Stimulated activated naive CD8-positive, alpha-beta T cell treated with anti-CD3 and anti-CD28 coated beads, Interleukin-15, amount 100 ng/mL, for 72 hours (primary cell): ENCODE results near the gene ZNF536.

Experiments
- ATAC-seq: fragments of 150-1000 bp; cut with Tn5 transposase; 2 replicates; pipeline ENCODE4 v1.10.0; 2021; ENCODE audit warnings: mild to moderate bottlenecking, moderate library complexity
- DNase-seq, 2 donors: peaks; one replicate each; pipeline ENCODE4 v3.0.0; 2021 to 2022
- H3K27ac Mint-ChIP-seq, 2 donors: one replicate each; pipeline ENCODE4 v1.8.0; 2022; ENCODE audit warnings: mild to moderate bottlenecking in 2 of 2, mixed read lengths in 2 of 2, moderate library complexity in 2 of 2
- H3K27me3 Mint-ChIP-seq: one replicate; pipeline ENCODE4 v1.8.0; 2022; ENCODE audit warnings: mixed read lengths
- H3K4me1 Mint-ChIP-seq: one replicate; pipeline ENCODE4 v1.8.0; 2022; ENCODE audit warnings: mild to moderate bottlenecking, mixed read lengths
- H3K4me3 Mint-ChIP-seq, 2 donors: one replicate each; pipeline ENCODE4 v1.8.0; 2022; ENCODE audit warnings: mild to moderate bottlenecking in 2 of 2, mixed read lengths in 2 of 2, moderate library complexity in 1 of 2
- H3K9me3 Mint-ChIP-seq, 2 donors: one replicate each; pipeline ENCODE4 v1.8.0; 2022; ENCODE audit warnings: mixed read lengths in 2 of 2

ZNF536 gene

DNA sequence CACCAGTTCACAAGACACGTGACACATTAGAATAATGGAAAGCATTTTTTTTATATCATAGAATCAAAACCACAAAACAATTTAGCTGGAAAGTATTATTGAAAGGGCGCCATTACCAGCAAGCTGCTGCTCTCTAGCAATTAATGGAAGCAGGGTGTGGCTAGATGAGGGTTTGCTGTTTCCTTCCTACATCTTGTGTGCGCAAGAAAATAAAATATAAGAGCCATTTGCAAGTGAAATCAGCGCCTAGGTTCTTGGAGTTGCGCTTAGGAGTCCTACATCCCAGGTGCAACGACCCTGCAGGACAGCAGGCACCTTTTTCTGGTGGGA lies 140.9 kb downstream of the ZNF536 start:
- Mint-ChIP-seq H3K4me3 (no peak overlapping the region), H3K27me3 (no peaks in the 10 kb centered on the region), H3K9me3 (no peaks in the 10 kb centered on the region), H3K4me1 (no peaks in the 10 kb centered on the region), H3K27ac (no peak overlapping the region)
- DNase-seq: no peak
- ATAC-seq: no peak

DNA sequence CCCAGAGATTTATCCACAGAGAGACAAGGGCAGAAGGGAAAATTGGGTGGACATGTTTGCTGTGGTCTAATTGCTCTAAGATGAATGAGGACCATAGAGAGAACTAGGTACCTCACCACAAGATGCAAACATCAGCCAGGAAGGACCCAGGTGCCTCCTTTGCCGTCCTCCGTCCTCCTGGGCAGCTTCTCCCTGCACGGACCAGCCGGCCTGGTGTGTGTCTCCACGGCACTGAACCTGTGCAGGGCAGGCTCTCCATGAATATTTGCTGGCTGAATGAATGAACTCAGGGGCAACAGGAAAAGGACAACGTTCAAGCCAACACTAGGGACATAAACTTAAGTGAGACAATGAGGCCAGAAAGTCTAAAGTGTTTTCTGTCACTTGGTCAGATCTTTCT lies 143.9 kb downstream of the ZNF536 start:
- no peak overlapping the region for H3K4me3 Mint-ChIP-seq
- DNase-seq (no peak), ATAC-seq (no peak)
- no peak overlapping the region for H3K27ac Mint-ChIP-seq
- H3K9me3 Mint-ChIP-seq: no peaks in the 10 kb centered on the region
- H3K27me3 Mint-ChIP-seq: no peaks in the 10 kb centered on the region
- no peaks in the 10 kb centered on the region for H3K4me1 Mint-ChIP-seq

DNA sequence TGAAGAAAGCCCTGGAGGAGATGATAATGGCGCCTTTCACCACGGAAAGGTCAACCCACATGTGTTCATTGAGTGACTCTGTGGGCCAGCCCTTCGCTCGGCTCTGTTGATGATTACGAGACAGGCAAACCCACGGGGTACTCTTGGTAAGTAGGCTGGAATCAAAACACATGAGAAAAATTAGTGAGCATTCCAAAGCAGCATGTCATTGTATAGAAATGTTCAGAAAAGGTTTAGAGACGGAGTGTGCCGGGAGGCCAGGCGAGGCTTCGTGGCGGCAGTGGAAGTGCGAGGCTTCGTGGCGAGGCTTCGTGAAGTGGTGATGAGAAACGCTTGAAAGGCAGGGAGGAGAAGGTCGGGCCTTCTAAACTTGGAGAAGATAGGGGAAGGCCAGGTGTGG lies 144.3 kb downstream of the ZNF536 start:
- H3K27ac Mint-ChIP-seq: no peak overlapping the region
- H3K4me3 Mint-ChIP-seq: no peak overlapping the region
- H3K4me1 Mint-ChIP-seq: no peaks in the 10 kb centered on the region
- no peaks in the 10 kb centered on the region for H3K27me3 Mint-ChIP-seq
- ATAC-seq: no peak
- DNase-seq: no peak
- no peaks in the 10 kb centered on the region for H3K9me3 Mint-ChIP-seq

DNA sequence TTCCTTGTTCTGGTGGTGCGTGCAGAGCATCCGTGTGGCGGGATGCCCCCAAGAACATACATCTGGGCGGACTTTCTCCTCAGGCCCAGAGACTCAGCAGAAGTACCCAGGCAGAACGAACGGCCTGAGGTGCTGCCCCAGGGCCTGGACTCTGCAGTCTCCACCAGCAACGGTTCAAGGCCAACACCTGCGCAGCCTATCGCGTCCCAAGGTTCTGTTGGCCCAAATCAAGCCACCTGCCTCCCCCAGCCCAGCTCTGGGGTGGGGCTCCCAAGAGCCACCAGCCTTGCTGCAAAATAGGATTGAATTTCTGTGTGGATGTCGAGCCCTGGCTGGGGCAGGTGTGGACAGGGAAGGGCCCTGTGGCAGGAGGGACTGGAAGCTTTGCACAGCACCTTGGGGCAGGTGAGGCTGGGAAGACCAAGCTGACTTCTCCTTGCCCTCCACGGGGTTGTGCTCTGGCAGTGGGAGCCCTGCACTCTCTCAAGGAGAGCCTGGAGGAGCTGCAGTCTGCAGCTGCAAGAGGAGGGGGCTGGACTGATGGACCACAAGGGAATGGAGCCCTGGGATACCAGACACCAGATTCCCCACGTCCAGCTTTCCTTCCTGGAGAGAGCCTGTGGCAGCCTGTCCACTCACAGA lies 146.9 kb downstream of the ZNF536 start:
- Mint-ChIP-seq H3K27ac (no peak overlapping the region), H3K4me1 (no peaks in the 10 kb centered on the region), H3K4me3 (no peak overlapping the region), H3K9me3 (no peaks in the 10 kb centered on the region), H3K27me3 (no peaks in the 10 kb centered on the region)
- ATAC-seq (no peak), DNase-seq (no peak)

DNA sequence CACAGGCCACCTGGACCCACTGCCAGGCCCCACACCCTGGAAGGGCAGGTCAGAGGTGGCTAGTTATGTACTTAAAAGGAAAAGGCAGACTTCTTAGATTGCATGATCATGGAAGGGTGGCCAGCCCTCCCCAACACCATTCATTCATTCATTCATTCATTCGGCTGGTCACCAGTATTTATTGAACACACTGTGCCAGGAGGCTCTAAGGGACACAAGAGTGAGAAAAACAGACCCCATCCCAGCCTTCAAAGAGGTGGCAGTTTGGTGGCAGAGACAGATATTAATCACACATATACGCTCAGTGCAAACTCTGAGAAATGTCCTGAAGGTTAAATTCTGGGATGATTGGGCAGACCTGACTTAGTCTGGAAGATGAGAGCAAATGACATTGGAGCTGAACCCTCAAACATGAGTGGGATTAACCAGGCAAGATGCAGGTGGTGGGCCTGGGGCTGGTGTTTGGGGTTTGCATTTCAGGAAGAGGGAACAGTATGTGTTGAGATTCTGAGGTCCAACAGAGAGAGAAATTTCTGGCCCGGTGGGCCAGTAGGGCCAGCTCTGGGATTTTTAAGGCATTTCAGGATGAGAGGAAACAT lies 147.5 kb downstream of the ZNF536 start:
- DNase-seq (no peak), ATAC-seq (no peak)
- Mint-ChIP-seq H3K27ac (no peak overlapping the region), H3K27me3 (no peaks in the 10 kb centered on the region), H3K4me1 (no peaks in the 10 kb centered on the region), H3K4me3 (no peak overlapping the region), H3K9me3 (no peaks in the 10 kb centered on the region)

DNA sequence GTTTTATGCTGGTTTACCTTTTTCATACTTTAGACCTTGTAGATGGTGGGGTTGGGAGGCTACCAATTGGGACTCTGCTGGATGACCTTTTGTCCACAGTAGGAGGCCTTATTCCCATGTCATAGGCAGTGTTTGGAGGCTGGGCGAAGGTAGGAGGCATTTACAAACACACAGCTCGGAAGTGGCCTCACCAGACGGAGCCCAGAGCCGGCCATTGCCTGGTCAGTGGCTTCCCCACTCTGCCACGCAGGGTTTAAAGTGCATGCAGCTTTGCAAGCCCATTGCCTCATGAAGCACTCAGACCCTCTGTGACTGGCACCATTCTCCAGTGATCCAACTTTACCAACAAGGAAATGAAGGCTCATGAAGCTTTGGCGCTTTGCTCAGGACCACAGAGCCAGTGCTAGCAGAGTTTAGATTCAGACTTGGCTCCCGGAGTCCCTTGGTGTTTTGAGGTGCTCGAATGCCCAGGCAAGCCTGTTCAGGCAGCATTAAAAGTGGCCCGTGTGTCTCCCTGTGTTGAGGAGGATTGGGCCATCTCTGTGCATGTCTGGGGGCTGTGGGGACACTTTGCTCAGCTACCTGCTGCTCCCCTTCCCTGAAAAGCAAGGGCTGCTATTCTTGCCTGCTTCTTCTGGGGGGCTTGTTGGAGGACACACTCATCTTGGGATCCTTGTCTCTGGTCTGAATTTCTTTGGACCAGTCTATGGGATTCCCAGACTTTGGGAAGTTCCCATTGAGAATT lies 148.7 kb downstream of the ZNF536 start:
- H3K4me3 Mint-ChIP-seq: no peak overlapping the region
- no peaks in the 10 kb centered on the region for H3K4me1 Mint-ChIP-seq
- no peak overlapping the region for H3K27ac Mint-ChIP-seq
- ATAC-seq (no peak), DNase-seq (no peak)
- no peaks in the 10 kb centered on the region for H3K9me3 Mint-ChIP-seq
- H3K27me3 Mint-ChIP-seq: no peaks in the 10 kb centered on the region

DNA sequence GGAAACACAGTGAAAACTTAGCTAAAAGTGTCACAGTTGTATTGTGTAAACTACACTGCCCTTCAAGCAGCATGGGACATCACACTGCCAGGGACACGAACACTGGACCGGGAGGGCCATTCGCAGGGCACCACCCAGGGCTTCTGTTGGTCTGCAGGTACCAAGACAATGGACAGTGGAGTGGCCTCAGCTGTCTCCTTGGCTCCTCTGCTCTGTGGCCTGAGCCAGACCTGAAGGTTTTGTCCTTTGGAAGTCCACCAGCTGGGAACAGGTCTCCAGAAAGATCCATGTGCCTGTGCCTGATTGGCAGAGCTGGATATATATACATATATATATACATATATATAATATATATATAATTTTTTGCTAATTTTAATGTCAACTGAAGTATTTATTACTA lies 149.8 kb downstream of the ZNF536 start:
- Mint-ChIP-seq H3K9me3 (no peaks in the 10 kb centered on the region), H3K27me3 (no peaks in the 10 kb centered on the region), H3K27ac (no peak overlapping the region), H3K4me1 (no peaks in the 10 kb centered on the region), H3K4me3 (no peak overlapping the region)
- no peak for DNase-seq
- ATAC-seq: no peak

DNA sequence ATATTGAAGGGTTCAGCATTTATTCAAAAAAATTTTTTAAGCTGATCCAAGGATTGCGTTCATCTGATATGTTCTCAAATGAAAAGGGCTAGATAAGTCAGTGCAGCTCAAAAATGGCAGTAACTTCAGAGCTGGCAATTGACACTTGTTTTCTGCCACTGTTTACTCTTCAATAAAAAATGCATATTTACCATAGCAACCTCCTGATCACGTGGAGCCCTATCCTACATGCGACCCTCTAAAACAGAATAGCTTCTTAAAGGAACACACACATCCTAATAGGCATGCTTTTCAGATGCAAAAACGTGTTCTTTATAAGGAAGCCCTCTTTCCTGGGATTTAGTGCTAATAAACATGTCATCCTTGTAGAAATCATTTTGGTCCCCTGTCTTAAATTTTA lies 150.2 kb downstream of the ZNF536 start:
- Mint-ChIP-seq H3K4me3 (no peak overlapping the region), H3K27me3 (no peaks in the 10 kb centered on the region), H3K27ac (no peak overlapping the region), H3K4me1 (no peaks in the 10 kb centered on the region), H3K9me3 (no peaks in the 10 kb centered on the region)
- ATAC-seq: no peak
- DNase-seq: no peak

DNA sequence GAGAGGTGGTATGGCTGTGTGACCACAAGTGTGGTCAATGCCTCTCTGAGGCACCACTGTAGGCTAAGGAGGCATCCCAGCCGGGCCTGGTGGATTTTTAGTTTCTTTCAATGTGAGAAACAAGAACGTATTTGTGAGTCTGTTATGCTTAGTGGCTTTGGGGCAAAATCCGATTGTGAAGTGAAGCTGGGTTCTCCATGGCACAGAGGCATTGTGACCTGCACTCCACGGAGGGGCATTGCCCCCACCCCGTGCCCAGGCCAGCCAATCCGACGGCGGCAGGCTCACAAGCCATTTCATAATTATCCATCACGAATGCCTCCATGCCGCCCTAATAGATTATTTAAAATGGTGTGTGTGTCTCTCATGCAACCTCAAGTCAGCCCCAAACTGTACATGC lies 151.6 kb downstream of the ZNF536 start:
- Mint-ChIP-seq H3K4me1 (no peaks in the 10 kb centered on the region), H3K4me3 (no peak overlapping the region), H3K9me3 (no peaks in the 10 kb centered on the region), H3K27me3 (no peaks in the 10 kb centered on the region), H3K27ac (no peak overlapping the region)
- no peak for DNase-seq
- no peak for ATAC-seq

DNA sequence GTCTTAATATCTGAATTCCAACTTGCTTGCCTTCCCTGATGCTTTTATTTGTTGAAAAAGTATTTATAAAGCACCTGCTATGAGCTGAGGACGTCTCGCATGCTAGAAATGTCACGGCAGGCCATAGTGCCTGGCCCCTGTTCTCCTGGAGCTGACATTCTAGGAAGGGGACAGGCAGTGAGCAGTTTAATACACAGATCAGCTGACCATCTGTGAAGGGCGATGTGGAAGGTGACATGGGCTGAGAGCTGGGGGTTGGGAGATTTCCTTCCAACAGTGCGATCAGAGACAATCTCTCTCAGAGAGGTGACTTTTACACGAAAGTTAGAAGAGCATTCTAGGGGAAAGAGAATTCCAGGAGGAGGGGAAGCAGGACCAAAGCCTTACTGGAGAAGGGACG lies 153.2 kb downstream of the ZNF536 start:
- Mint-ChIP-seq H3K27me3 (no peaks in the 10 kb centered on the region), H3K4me1 (no peaks in the 10 kb centered on the region), H3K27ac (no peak overlapping the region), H3K9me3 (no peaks in the 10 kb centered on the region), H3K4me3 (no peak overlapping the region)
- ATAC-seq (no peak), DNase-seq (no peak)

DNA sequence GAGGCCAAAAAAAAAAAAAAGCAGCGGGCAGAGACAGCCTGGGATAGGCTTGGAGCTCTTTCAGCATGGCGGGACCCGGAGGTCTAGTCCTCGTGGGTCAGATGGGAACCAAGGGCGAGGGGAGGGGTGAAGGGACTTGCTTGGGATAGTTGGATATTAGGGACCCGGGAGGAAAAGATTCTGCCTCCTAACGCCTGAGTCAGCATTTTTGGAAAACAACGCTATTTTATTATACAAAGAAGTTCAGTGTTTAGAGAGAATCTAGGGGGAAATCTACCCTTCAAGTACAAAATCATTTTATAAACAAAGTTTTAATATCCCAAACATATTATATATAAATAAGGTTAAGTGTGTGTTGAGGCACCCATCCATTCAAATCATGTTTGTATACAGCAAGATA lies 156.7 kb downstream of the ZNF536 start:
- no peak for DNase-seq

DNA sequence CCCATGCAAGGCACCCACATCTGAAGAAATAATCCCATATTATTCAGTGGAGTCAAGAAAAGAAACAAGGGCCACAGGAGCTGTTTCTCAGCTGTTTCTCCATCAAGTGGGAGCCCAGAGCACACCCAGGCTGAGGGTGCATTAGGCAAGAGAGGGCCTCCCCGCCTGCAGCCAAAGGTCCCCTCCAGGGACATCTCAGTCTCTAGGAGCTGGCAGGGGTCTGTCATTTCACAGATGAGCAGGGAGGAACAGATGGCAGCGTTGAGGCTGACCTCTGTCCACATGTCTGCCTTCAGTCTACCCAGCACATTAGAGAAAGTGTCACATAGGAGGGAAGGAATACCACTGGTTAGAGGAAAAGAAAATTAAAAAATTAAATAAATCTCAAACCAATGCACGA lies 157.7 kb downstream of the ZNF536 start:
- Mint-ChIP-seq H3K4me1 (no peaks in the 10 kb centered on the region), H3K27ac (no peak overlapping the region), H3K4me3 (no peak overlapping the region), H3K9me3 (no peaks in the 10 kb centered on the region), H3K27me3 (no peaks in the 10 kb centered on the region)
- DNase-seq: no peak
- ATAC-seq: no peak

More for the DNA sequence above, 156.7 kb downstream of the ZNF536 start:
- Mint-ChIP-seq H3K4me1 (no peaks in the 10 kb centered on the region), H3K27me3 (no peaks in the 10 kb centered on the region), H3K27ac (no peak overlapping the region), H3K9me3 (no peaks in the 10 kb centered on the region), H3K4me3 (no peak overlapping the region)
- ATAC-seq: no peak

DNA sequence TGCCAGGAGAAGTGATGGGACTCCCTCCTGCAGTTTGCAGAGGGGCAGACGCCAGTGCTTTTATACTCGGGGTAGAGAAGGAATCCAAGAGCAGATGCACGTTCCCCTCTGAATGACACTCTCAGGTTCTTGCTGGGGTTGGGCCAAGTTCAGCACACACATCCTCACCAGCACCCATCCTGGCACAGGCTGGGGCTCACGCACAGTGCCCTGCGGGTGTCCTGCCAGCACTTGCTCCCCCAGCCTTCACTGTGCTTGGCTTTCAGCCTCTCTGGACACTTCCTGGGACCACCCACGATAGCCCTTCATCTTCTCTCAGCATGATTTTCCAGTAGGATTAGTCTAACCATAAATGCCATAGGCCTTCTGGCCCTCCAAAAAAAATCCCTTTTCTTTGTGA lies 158.6 kb downstream of the ZNF536 start:
- H3K27me3 Mint-ChIP-seq: no peaks in the 10 kb centered on the region
- no peaks in the 10 kb centered on the region for H3K9me3 Mint-ChIP-seq
- peak overlapping the region in 1 of 2 donors; percentile 42 for H3K27ac Mint-ChIP-seq
- H3K4me3 Mint-ChIP-seq: no peak overlapping the region
- no peaks in the 10 kb centered on the region for H3K4me1 Mint-ChIP-seq
- DNase-seq (no peak), ATAC-seq (no peak)

DNA sequence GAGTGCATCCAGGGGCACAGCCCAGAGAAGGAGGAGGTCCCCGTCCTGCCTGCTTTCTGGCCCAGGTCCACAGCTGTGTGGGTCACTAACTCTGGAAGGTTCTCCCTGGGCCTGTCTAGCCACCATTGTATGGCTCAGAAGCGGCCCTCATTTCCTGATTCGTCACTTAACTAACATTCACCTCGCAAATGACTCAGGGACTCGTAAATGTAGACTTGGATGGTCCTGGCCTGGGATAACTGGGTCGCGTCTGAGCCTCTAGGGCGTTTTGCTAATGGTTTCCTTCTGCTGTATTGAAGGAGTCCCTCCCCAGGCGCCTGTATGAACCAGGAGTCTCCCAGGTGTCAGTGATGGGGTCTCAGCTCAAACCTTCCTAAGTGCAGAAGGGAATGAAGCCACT lies 162.8 kb downstream of the ZNF536 start:
- Mint-ChIP-seq H3K9me3 (no peaks in the 10 kb centered on the region), H3K4me3 (no peak overlapping the region), H3K27me3 (peaks cover 7% of the 10 kb centered on the region), H3K4me1 (no peaks in the 10 kb centered on the region), H3K27ac (no peak overlapping the region)
- ATAC-seq: no peak
- no peak for DNase-seq

DNA sequence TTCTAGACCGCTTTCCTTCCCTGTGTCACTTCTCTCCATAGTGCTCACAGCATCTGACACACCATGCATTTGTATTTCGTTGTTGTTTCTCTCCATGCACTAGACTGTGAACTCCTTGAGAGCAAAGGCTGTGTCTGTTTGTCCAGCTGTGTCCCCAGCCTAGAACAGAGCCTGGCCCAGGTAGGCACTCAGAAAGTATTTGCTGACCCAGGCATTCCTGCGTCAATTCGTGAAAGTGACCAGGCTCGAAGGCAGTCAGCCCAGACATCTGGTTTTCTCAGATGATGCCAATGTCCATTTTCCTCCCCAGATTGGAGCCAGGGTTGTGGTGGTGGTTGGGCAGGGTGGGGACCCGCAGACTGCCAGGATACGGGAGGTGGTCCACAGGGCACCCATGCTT lies 164.8 kb downstream of the ZNF536 start:
- DNase-seq (no peak), ATAC-seq (no peak)
- Mint-ChIP-seq H3K4me3 (no peak overlapping the region), H3K27me3 (peaks cover 7% of the 10 kb centered on the region), H3K9me3 (no peaks in the 10 kb centered on the region), H3K27ac (peak overlapping the region in 1 of 2 donors; percentile 2), H3K4me1 (no peaks in the 10 kb centered on the region)

DNA sequence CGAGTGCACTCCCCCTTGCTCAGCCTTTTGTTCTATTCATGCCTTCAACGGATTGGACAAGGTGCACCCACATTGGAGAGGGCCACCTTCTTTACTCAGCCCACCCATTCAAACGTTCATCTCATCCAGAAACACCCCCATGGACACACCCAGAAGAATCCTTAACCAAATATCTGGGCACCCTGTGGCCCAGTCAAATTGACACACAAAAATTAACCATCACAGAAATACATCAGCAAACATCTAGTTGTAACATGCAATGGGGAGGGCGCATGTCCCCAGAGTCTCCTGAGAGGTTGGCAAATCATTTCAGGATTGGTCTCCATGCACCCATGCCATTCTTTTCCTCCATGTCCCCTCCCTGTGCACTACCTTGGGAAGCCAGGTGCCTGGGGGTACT lies 167.1 kb downstream of the ZNF536 start:
- H3K4me1 Mint-ChIP-seq: no peaks in the 10 kb centered on the region

DNA sequence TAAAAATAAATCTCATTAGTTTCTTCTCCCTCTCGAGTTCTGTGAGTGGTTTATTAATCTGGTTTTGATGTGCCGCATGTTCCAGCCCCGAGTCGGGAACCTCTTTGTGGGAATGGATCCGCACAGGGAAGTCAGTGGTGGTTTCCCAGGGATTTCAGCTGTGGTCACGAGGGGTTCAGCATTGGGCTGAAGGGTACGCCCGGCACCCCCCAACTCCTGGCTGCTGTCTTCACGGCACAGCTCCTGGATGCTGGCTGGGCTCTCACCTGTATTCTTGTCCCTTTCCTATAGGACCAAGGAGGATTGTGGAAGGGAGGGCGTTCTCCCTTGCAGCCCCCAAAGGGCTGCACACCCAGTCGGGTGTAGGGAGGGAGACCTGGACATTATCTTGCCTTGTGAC lies 167.8 kb downstream of the ZNF536 start:
- no peak for DNase-seq

More for the DNA sequence above, 167.1 kb downstream of the ZNF536 start:
- Mint-ChIP-seq H3K9me3 (no peaks in the 10 kb centered on the region), H3K4me3 (no peak overlapping the region), H3K27me3 (peaks cover 7% of the 10 kb centered on the region), H3K27ac (no peak overlapping the region)
- ATAC-seq (no peak), DNase-seq (no peak)

More for the DNA sequence above, 167.8 kb downstream of the ZNF536 start:
- Mint-ChIP-seq H3K27me3 (peaks cover 7% of the 10 kb centered on the region), H3K27ac (no peak overlapping the region), H3K4me3 (no peak overlapping the region), H3K9me3 (no peaks in the 10 kb centered on the region), H3K4me1 (no peaks in the 10 kb centered on the region)
- ATAC-seq: no peak
